ENCODE measurements around the gene FRMPD2.

The FRMPD2 gene

GRCh38 chr10:48241332-48241731 is 33.2 kb downstream of the FRMPD2 start:
- no peak for DNase-seq

DNA sequence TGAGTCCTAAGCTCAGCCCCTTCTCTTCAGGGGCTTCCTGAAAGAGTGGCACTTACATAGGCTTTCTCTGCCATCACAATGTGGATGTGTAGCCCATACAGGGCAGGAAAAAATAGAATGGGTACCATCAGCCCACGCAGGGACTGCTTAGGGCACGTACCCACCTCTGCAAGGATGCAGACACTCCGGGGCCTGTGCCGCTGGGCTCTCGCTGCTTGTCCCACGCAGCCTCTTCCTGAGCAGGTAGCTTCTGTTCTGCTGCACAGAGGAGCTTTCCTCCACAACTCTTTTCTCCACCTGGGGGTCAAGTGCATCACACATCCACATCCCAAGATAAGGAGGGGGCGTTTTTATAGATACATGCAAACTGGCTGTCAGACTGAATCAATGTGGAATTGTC is 34.3 kb downstream of the FRMPD2 start:
- Histone ChIP-seq H3K4me3 (ENCODE audit: low read depth, low read length) (no peak overlapping the region), H3K36me3 (no peaks in the 10 kb centered on the region), H3K9me3 (no peaks in the 10 kb centered on the region), H3K27me3 (no peaks in the 10 kb centered on the region), H3K4me1 (no peaks in the 10 kb centered on the region)
- TF ChIP-seq CTCF (IDR thresholded peaks at IDR 0.05; ENCODE audit: low read depth, low read length): no peak
- DNase-seq: no peak

More at GRCh38 chr10:48241332-48241731, 33.2 kb downstream of the FRMPD2 start:
- no peak for TF ChIP-seq CTCF (IDR thresholded peaks at IDR 0.05; ENCODE audit: low read depth, low read length)
- Histone ChIP-seq H3K4me1 (no peaks in the 10 kb centered on the region), H3K4me3 (ENCODE audit: low read depth, low read length) (no peak overlapping the region), H3K9me3 (no peaks in the 10 kb centered on the region), H3K36me3 (no peaks in the 10 kb centered on the region), H3K27me3 (no peaks in the 10 kb centered on the region)

GRCh38 chr10:48239618-48240017 is 34.9 kb downstream of the FRMPD2 start:
- Histone ChIP-seq H3K9me3 (no peaks in the 10 kb centered on the region), H3K4me1 (no peaks in the 10 kb centered on the region), H3K27me3 (no peaks in the 10 kb centered on the region), H3K36me3 (no peaks in the 10 kb centered on the region), H3K4me3 (ENCODE audit: low read depth, low read length) (no peak overlapping the region)
- no peak for DNase-seq
- no peak for TF ChIP-seq CTCF (IDR thresholded peaks at IDR 0.05; ENCODE audit: low read depth, low read length)

DNA sequence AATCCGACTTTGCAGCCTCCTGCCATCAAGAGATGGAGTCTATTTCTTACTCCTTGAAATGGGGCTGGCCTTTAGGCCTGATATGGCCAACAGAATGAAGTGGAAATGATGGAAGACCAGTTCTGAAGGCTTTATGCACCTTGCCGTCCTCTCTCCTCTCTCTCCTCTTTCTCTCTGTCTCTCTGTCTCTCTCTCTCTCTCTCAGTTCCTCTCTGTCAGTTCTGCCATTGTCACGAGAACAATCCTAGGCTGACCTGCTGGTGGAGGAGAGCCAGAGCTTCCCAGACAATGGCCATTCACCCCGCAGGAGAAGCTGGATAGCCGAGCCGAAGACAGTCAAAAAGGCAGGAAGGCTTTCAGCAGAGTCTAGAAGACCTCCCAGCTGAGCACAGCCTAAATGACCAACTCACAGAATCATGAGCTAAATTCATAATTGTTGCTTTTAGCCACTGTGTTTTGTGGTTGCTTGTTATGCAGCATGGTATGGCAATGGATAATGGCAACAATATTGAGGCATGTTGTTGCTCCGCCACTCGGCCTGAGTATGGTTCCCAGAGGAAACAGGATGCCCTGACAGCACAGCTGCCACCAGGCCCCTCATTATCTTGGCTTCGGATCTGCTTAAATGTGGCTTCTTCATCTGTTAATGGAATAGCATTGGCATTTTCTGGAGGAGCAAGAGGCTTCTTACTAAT is 35.5 kb downstream of the FRMPD2 start:
- H3K27me3 ChIP-seq: no peaks in the 10 kb centered on the region
- no peak overlapping the region for H3K4me3 ChIP-seq (ENCODE audit: low read depth, low read length)
- no peaks in the 10 kb centered on the region for H3K4me1 ChIP-seq
- H3K36me3 ChIP-seq: no peaks in the 10 kb centered on the region
- no peak for DNase-seq
- TF ChIP-seq CTCF (IDR thresholded peaks at IDR 0.05; ENCODE audit: low read depth, low read length): no peak
- no peaks in the 10 kb centered on the region for H3K9me3 ChIP-seq

GRCh38 chr10:48237259-48238250 is 36.9 kb downstream of the FRMPD2 start:
- DNase-seq: no peak
- H3K4me3 ChIP-seq (ENCODE audit: low read depth, low read length): no peak overlapping the region
- TF ChIP-seq CTCF (IDR thresholded peaks at IDR 0.05; ENCODE audit: low read depth, low read length): no peak
- no peaks in the 10 kb centered on the region for H3K36me3 ChIP-seq
- no peaks in the 10 kb centered on the region for H3K9me3 ChIP-seq
- H3K27me3 ChIP-seq: no peaks in the 10 kb centered on the region
- no peaks in the 10 kb centered on the region for H3K4me1 ChIP-seq
